ENCODE measurements around the gene OR10A5.
"Not testable (repeated sequence)": the region's sequence is repeated elsewhere in the genome, so short reads cannot be mapped to it uniquely, and the experiment has no call there.

The OR10A5 gene

DNA sequence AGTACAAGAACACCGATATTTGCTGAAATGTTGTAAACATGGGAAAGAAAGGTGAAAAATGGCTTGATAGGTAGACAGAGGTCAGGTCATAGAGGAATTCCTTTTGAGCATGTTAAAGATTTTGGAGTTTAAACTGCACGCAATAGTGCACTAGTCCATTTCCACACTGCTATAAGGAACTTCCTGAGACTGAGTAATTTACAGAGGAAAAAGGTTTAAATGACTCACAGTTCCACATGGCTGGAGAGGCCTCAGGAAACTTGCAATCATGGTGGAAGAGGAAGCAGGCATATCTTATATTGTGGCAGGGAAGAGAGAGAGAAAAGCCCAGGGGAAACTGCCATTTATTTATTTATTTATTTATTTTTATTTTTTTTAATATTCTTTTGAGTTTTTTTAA lies 5.0 kb downstream of the OR10A5 start:
- no peak for TF ChIP-seq GABPA (IDR thresholded peaks at IDR 0.05; ENCODE audit: low read depth)
- TF ChIP-seq, protein P1, sequence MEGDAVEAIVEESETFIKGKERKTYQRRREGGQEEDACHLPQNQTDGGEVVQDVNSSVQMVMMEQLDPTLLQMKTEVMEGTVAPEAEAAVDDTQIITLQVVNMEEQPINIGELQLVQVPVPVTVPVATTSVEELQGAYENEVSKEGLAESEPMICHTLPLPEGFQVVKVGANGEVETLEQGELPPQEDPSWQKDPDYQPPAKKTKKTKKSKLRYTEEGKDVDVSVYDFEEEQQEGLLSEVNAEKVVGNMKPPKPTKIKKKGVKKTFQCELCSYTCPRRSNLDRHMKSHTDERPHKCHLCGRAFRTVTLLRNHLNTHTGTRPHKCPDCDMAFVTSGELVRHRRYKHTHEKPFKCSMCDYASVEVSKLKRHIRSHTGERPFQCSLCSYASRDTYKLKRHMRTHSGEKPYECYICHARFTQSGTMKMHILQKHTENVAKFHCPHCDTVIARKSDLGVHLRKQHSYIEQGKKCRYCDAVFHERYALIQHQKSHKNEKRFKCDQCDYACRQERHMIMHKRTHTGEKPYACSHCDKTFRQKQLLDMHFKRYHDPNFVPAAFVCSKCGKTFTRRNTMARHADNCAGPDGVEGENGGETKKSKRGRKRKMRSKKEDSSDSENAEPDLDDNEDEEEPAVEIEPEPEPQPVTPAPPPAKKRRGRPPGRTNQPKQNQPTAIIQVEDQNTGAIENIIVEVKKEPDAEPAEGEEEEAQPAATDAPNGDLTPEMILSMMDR (IDR thresholded peaks at IDR 0.05; ENCODE audit: insufficient read depth, low read length), result no peak
- no peak for TF ChIP-seq REST (IDR thresholded peaks at IDR 0.05; ENCODE audit: insufficient replicate concordance, low read depth)
- TF ChIP-seq POLR2AphosphoS5 (IDR thresholded peaks at IDR 0.05; ENCODE audit: low read depth), result no peak
- TF ChIP-seq SPI1 (IDR thresholded peaks at IDR 0.05; ENCODE audit: borderline replicate concordance, low read depth), result no peak
- Histone ChIP-seq H3K4me3 (replicated peaks; ENCODE audit: insufficient read depth, low read length) (no peak overlapping the region), H3K27ac (replicated peaks) (no peak overlapping the region), H3K27me3 (ENCODE audit: insufficient read depth, poor library complexity, severe bottlenecking) (no peaks in the 10 kb centered on the region)
- no peak for DNase-seq (ENCODE audit: low read depth in 1 of 2, low spot score in 1 of 2)

GRCh38 chr11:6854801-6855200 lies 9.3 kb downstream of the OR10A5 start:
- H3K27ac ChIP-seq (replicated peaks); H3K27me3 ChIP-seq (ENCODE audit: insufficient read depth, poor library complexity, severe bottlenecking); DNase-seq (ENCODE audit: low read depth in 1 of 2, low spot score in 1 of 2); H3K4me3 ChIP-seq (replicated peaks; ENCODE audit: insufficient read depth, low read length): not testable (repeated sequence)

DNA sequence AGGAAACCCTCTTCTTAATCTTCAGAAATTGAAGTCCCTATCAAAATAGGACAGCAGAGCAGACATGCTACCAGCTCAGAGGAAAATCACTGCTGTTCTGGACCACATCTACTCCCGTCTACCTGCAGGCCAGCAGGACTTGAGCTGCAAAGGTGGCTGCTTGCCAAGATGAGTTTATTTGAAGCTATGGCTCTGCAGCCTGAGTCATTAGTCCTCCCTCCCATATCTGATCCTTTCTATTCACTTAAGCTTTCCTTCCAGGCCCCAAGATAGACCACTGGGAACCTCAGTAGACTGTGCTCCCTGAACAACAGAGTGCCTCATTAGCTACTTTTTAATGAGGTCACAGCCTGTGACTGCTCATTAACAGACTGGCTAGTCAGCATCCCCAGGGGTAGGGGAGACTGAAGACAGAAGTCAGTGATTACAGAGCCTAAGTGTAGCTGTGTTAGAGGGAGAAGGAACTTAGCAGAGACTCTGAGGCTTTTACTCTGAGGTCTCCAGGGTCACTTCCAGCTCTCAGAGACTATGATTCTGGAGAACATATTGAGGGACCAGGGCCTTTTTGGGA lies 10.6 kb downstream of the OR10A5 start:
- H3K4me3 ChIP-seq (replicated peaks; ENCODE audit: insufficient read depth, low read length), result no peak overlapping the region
- H3K27me3 ChIP-seq (ENCODE audit: insufficient read depth, poor library complexity, severe bottlenecking), result no peaks in the 10 kb centered on the region
- TF ChIP-seq POLR2AphosphoS5 (IDR thresholded peaks at IDR 0.05; ENCODE audit: low read depth), result no peak
- no peak for TF ChIP-seq REST (IDR thresholded peaks at IDR 0.05; ENCODE audit: insufficient replicate concordance, low read depth)
- no peak for TF ChIP-seq GABPA (IDR thresholded peaks at IDR 0.05; ENCODE audit: low read depth)
- TF ChIP-seq, protein P1 (IDR thresholded peaks at IDR 0.05; ENCODE audit: insufficient read depth, low read length), result no peak
- TF ChIP-seq SPI1 (IDR thresholded peaks at IDR 0.05; ENCODE audit: borderline replicate concordance, low read depth), result no peak
- H3K27ac ChIP-seq (replicated peaks), result no peak overlapping the region
- no peak for DNase-seq (ENCODE audit: low read depth in 1 of 2, low spot score in 1 of 2)

- H3K27ac ChIP-seq (replicated peaks), result no peak overlapping the region
- no peak for DNase-seq (ENCODE audit: low read depth in 1 of 2, low spot score in 1 of 2)
- no peak overlapping the region for H3K4me3 ChIP-seq (replicated peaks; ENCODE audit: insufficient read depth, low read length)
- no peaks in the 10 kb centered on the region for H3K27me3 ChIP-seq (ENCODE audit: insufficient read depth, poor library complexity, severe bottlenecking)
- TF ChIP-seq GABPA (IDR thresholded peaks at IDR 0.05; ENCODE audit: low read depth) (no peak), REST (IDR thresholded peaks at IDR 0.05; ENCODE audit: insufficient replicate concordance, low read depth) (no peak), POLR2AphosphoS5 (IDR thresholded peaks at IDR 0.05; ENCODE audit: low read depth) (no peak), SPI1 (IDR thresholded peaks at IDR 0.05; ENCODE audit: borderline replicate concordance, low read depth) (no peak)
- TF ChIP-seq, protein P1 (IDR thresholded peaks at IDR 0.05; ENCODE audit: insufficient read depth, low read length), result no peak
These were observed 11.4 kb downstream of the OR10A5 start for GRCh38 chr11:6856871-6857270.

All from HL-60 (cell line).